WTC11 (cell line): Measurements from ENCODE around the gene CYP1A2. TPM values are rescaled to one million over a fixed set of nuclear protein-coding genes. Genes with fewer than 3 reads are reported as not detected.

Experiments used
- ATAC-seq: fragments of 200-7000 bp; cut with Tn5 transposase; 2 replicates; pipeline ENCODE4 v1.10.0; 2021; ENCODE audit warnings: mild to moderate bottlenecking, moderate library complexity
- CTCF ChIA-PET: fragments of 300-600 bp; sonication (Branson Sonifier 250); formaldehyde crosslinking; loops from one replicate; lab custom pipeline; 2021; ENCODE audit warnings: antibody characterized with exemption; lab: Charles Lee
- POLR2A ChIA-PET: fragments of 350-600 bp; sonication (Branson Sonifier 250); formaldehyde crosslinking; loops from one replicate; lab custom pipeline; 2021; ENCODE audit warnings: antibody characterized with exemption; lab: Charles Lee
- DNase-seq: peaks from one replicate; pipeline ENCODE4 v3.0.0; 2021; ENCODE audit warnings: low spot score
- H3K27ac Mint-ChIP-seq: 2 replicates; pipeline ENCODE4 v1.8.0; 2021; ENCODE audit warnings: mixed read lengths
- H3K27me3 Mint-ChIP-seq: 2 replicates; pipeline ENCODE4 v1.8.0; 2021; ENCODE audit warnings: low read depth, mild to moderate bottlenecking, moderate library complexity, mixed read lengths
- H3K36me3 Mint-ChIP-seq: 2 replicates; pipeline ENCODE4 v1.8.0; 2021; ENCODE audit warnings: mixed read lengths
- H3K4me1 Mint-ChIP-seq: 2 replicates; pipeline ENCODE4 v1.8.0; 2022; ENCODE audit warnings: mixed read lengths
- H3K4me3 Mint-ChIP-seq: 2 replicates; pipeline ENCODE4 v1.8.0; 2021; ENCODE audit warnings: mild to moderate bottlenecking, moderate library complexity, mixed read lengths
- H3K9me3 Mint-ChIP-seq: 2 replicates; pipeline ENCODE4 v1.8.0; 2021; ENCODE audit warnings: mixed read lengths
- ELF4 ChIP-seq: sonication (generic); formaldehyde crosslinking; IDR thresholded peaks from 2 replicates; pipeline ENCODE4 v1.8.1; 2022; ENCODE audit warnings: low read depth, mild to moderate bottlenecking, moderate library complexity, missing genetic modification reagents
- ESRRA ChIP-seq: sonication (generic); formaldehyde crosslinking; IDR thresholded peaks from 2 replicates; pipeline ENCODE4 v1.8.1; 2022; ENCODE audit warnings: mild to moderate bottlenecking, missing genetic modification reagents, borderline replicate concordance
- NFYB ChIP-seq: sonication (generic); formaldehyde crosslinking; conservative IDR thresholded peaks from 2 replicates; pipeline ENCODE4 v1.8.0; 2022; ENCODE audit warnings: low read depth, missing genetic modification reagents
- NR2C2 ChIP-seq: sonication (generic); formaldehyde crosslinking; IDR thresholded peaks from 2 replicates; pipeline ENCODE4 v1.8.0; 2022; ENCODE audit warnings: mild to moderate bottlenecking, missing genetic modification reagents
- PRRX2 ChIP-seq: fragments of 250-450 bp; sonication (Bioruptor Pico); IDR thresholded peaks from 2 replicates; pipeline ENCODE4 v1.8.0; 2021; ENCODE audit warnings: mild to moderate bottlenecking
- total RNA-seq: library from RNA; stranded (reverse); gene quantifications from 3 replicates; pipeline ENCODE4 v1.2.3, GENCODE V29; 2021
- TF ChIP-seq, protein P1 (sequence below): sonication (generic); formaldehyde crosslinking; IDR thresholded peaks from 2 replicates; pipeline ENCODE4 v1.8.0; 2022; ENCODE audit warnings: mild to moderate bottlenecking, missing genetic modification reagents
- TF ChIP-seq, protein P2 (sequence below): fragments of 250-450 bp; sonication (Bioruptor Pico); conservative IDR thresholded peaks from 2 replicates; pipeline ENCODE4 v1.9.0; 2021; ENCODE audit warnings: mild to moderate bottlenecking
- TF ChIP-seq, protein P3 (sequence below): sonication (generic); formaldehyde crosslinking; conservative IDR thresholded peaks from 2 replicates; pipeline ENCODE4 v1.8.1; 2022; ENCODE audit warnings: mild to moderate bottlenecking, missing genetic modification reagents
- TF ChIP-seq, protein P4 (sequence below): fragments of 250-450 bp; sonication (Bioruptor Pico); IDR thresholded peaks from 2 replicates; pipeline ENCODE4 v1.9.0; 2021; ENCODE audit warnings: mild to moderate bottlenecking
- TF ChIP-seq, protein P5 (sequence below): sonication (generic); formaldehyde crosslinking; IDR thresholded peaks from 2 replicates; pipeline ENCODE4 v1.8.0; 2022; ENCODE audit warnings: mild to moderate bottlenecking, missing genetic modification reagents
- TF ChIP-seq, protein P6 (sequence below): sonication (generic); formaldehyde crosslinking; conservative IDR thresholded peaks from 2 replicates; pipeline ENCODE4 v1.8.1; 2023; ENCODE audit warnings: mild to moderate bottlenecking, low read depth, missing genetic modification reagents, moderate library complexity
- TF ChIP-seq, protein P7 (sequence below): sonication (generic); formaldehyde crosslinking; IDR thresholded peaks from 2 replicates; pipeline ENCODE4 v1.8.1; 2023; ENCODE audit warnings: mild to moderate bottlenecking, missing genetic modification reagents, moderate library complexity

Gene CYP1A2
- total RNA-seq, 1 experiment from 2014 or later = not detected

DNA sequence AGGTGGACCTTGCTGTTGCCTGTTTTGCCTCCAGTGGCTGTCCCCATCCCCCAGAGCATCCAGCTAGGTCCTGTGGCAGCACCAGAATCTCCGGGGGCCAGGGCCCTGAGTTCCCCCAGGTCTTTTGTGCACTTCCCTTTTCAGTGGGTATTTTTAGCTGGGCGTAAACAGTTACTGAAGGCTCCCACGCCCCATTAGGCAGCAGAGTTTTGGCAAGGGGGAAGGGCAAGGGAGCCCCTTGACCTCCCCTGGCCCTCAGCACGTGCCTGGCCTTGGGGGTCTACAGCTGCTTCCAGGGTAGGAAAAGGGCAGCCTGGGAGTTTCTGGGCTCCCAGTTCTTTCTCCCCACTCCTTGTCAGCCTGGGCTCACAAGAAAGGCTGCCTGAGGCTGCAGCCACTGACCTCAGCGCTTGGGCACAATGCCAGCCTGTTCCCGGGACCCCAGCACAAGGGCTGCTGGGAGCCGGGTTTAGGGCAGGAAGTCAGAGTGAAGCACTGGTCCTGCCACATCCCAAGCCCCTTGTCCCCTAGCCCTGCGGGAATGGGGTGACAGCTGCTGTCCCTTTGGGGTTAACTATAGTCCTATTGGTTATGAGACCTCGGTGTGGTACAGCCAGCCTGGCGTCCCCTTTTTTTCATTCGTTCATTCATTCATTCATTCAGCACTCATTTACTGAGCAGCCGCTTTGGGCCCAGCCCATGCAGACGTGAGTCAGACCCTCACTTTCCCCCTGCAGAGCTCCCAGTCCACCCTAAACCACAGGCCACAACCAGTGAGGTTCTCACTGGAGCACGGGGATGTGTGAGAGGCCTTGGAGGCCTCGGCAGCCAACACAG lies 41.7 kb downstream of the CYP1A2 start:
- H3K27ac Mint-ChIP-seq = no peak overlapping the region
- CTCF ChIA-PET = interaction anchor here (1.0 to 14.8 kb wide), 2 partner anchors 9 to 16 kb away, joined by 3 to 360 read pairs; no protein-coding TSS in a partner anchor
- no peaks in the 10 kb centered on the region for H3K9me3 Mint-ChIP-seq
- DNase-seq = no peak
- TF ChIP-seq PRRX2 (CRISPR knock-in tag) = no peak
- TF ChIP-seq NFYB (CRISPR knock-in tag) = no peak
- TF ChIP-seq, protein P1, sequence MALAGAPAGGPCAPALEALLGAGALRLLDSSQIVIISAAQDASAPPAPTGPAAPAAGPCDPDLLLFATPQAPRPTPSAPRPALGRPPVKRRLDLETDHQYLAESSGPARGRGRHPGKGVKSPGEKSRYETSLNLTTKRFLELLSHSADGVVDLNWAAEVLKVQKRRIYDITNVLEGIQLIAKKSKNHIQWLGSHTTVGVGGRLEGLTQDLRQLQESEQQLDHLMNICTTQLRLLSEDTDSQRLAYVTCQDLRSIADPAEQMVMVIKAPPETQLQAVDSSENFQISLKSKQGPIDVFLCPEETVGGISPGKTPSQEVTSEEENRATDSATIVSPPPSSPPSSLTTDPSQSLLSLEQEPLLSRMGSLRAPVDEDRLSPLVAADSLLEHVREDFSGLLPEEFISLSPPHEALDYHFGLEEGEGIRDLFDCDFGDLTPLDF (CRISPR knock-in tag) = no peak
- TF ChIP-seq, protein P2, sequence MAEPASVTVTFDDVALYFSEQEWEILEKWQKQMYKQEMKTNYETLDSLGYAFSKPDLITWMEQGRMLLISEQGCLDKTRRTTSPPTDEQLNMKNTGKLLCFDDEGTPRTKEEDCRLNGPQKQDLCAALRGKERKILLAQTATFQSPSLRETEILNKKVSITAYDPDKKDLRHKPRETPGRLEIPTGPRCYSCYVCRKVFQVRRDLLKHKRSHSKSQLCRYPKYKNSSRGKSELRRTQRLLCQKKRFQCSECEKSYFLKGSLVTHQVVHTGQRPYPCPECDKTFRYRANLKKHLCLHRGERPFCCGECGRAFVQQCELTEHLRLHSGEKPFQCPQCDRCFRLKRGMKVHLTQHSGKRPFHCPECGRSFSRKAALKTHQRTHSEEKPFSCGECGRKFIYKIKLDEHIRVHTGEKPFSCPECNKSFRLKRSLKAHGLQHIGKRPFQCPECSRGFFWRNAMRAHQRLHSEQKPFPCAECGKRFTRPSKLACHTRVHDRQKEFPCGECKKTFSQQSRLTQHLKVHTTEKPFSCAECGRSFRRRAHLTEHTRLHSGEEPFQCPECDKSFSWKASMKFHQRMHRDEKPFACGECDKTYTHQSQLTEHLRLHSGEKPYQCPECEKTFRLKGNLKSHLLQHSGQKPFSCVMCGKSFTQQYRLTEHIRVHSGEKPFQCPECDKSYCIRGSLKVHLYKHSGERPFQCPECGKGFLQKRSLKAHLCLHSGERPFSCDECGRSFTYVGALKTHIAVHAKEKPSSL (CRISPR knock-in tag) = no peak
- TF ChIP-seq, protein P3, sequence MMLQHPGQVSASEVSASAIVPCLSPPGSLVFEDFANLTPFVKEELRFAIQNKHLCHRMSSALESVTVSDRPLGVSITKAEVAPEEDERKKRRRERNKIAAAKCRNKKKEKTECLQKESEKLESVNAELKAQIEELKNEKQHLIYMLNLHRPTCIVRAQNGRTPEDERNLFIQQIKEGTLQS (CRISPR knock-in tag) = no peak
- TF ChIP-seq, protein P4, sequence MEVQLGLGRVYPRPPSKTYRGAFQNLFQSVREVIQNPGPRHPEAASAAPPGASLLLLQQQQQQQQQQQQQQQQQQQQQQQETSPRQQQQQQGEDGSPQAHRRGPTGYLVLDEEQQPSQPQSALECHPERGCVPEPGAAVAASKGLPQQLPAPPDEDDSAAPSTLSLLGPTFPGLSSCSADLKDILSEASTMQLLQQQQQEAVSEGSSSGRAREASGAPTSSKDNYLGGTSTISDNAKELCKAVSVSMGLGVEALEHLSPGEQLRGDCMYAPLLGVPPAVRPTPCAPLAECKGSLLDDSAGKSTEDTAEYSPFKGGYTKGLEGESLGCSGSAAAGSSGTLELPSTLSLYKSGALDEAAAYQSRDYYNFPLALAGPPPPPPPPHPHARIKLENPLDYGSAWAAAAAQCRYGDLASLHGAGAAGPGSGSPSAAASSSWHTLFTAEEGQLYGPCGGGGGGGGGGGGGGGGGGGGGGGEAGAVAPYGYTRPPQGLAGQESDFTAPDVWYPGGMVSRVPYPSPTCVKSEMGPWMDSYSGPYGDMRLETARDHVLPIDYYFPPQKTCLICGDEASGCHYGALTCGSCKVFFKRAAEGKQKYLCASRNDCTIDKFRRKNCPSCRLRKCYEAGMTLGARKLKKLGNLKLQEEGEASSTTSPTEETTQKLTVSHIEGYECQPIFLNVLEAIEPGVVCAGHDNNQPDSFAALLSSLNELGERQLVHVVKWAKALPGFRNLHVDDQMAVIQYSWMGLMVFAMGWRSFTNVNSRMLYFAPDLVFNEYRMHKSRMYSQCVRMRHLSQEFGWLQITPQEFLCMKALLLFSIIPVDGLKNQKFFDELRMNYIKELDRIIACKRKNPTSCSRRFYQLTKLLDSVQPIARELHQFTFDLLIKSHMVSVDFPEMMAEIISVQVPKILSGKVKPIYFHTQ (CRISPR knock-in tag) = no peak
- TF ChIP-seq, protein P5, sequence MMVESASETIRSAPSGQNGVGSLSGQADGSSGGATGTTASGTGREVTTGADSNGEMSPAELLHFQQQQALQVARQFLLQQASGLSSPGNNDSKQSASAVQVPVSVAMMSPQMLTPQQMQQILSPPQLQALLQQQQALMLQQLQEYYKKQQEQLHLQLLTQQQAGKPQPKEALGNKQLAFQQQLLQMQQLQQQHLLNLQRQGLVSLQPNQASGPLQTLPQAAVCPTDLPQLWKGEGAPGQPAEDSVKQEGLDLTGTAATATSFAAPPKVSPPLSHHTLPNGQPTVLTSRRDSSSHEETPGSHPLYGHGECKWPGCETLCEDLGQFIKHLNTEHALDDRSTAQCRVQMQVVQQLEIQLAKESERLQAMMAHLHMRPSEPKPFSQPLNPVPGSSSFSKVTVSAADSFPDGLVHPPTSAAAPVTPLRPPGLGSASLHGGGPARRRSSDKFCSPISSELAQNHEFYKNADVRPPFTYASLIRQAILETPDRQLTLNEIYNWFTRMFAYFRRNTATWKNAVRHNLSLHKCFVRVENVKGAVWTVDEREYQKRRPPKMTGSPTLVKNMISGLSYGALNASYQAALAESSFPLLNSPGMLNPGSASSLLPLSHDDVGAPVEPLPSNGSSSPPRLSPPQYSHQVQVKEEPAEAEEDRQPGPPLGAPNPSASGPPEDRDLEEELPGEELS = no peak
- no peak for TF ChIP-seq ESRRA (CRISPR knock-in tag)
- TF ChIP-seq, protein P6, sequence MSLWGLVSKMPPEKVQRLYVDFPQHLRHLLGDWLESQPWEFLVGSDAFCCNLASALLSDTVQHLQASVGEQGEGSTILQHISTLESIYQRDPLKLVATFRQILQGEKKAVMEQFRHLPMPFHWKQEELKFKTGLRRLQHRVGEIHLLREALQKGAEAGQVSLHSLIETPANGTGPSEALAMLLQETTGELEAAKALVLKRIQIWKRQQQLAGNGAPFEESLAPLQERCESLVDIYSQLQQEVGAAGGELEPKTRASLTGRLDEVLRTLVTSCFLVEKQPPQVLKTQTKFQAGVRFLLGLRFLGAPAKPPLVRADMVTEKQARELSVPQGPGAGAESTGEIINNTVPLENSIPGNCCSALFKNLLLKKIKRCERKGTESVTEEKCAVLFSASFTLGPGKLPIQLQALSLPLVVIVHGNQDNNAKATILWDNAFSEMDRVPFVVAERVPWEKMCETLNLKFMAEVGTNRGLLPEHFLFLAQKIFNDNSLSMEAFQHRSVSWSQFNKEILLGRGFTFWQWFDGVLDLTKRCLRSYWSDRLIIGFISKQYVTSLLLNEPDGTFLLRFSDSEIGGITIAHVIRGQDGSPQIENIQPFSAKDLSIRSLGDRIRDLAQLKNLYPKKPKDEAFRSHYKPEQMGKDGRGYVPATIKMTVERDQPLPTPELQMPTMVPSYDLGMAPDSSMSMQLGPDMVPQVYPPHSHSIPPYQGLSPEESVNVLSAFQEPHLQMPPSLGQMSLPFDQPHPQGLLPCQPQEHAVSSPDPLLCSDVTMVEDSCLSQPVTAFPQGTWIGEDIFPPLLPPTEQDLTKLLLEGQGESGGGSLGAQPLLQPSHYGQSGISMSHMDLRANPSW = no peak
- no peak for TF ChIP-seq NR2C2 (CRISPR knock-in tag)
- no peak for TF ChIP-seq ELF4 (CRISPR knock-in tag)
- TF ChIP-seq, protein P7, sequence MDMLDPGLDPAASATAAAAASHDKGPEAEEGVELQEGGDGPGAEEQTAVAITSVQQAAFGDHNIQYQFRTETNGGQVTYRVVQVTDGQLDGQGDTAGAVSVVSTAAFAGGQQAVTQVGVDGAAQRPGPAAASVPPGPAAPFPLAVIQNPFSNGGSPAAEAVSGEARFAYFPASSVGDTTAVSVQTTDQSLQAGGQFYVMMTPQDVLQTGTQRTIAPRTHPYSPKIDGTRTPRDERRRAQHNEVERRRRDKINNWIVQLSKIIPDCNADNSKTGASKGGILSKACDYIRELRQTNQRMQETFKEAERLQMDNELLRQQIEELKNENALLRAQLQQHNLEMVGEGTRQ (CRISPR knock-in tag) = no peak
- H3K36me3 Mint-ChIP-seq = no peaks in the 10 kb centered on the region
- no peak for ATAC-seq
- POLR2A ChIA-PET = interaction anchor here (0.5 kb wide), 1 partner anchor 67 kb away, joined by 3 read pairs; no protein-coding TSS in a partner anchor
- no peaks in the 10 kb centered on the region; the same call in 1 of the 2 replicates for H3K27me3 Mint-ChIP-seq
- no peak overlapping the region for H3K4me3 Mint-ChIP-seq
- peaks cover 41% of the 10 kb centered on the region for H3K4me1 Mint-ChIP-seq
